Measurements from ENCODE around the gene KCNQ5.

KCNQ5 gene

GRCh38 chr6:72761761-72762160, 139.9 kb downstream of the KCNQ5 start:
- Mint-ChIP-seq H3K9me3 (no peaks in the 10 kb centered on the region), H3K27me3 (no peaks in the 10 kb centered on the region), H3K27ac (no peak overlapping the region), H3K4me3 (no peak overlapping the region), H3K36me3 (ENCODE audit: low read depth) (peaks cover 5% of the 10 kb centered on the region), H3K4me1 (peaks cover 5% of the 10 kb centered on the region)
- DNase-seq: no peak
- no peak for ATAC-seq

GRCh38 chr6:72769459-72770125, 147.7 kb downstream of the KCNQ5 start:
- Mint-ChIP-seq H3K4me1 (peaks cover 5% of the 10 kb centered on the region), H3K36me3 (ENCODE audit: low read depth) (peaks cover 6% of the 10 kb centered on the region), H3K27ac (no peak overlapping the region), H3K4me3 (no peak overlapping the region), H3K27me3 (no peaks in the 10 kb centered on the region), H3K9me3 (no peaks in the 10 kb centered on the region)
- no peak for DNase-seq
- ATAC-seq: no peak

GRCh38 chr6:72770959-72771358, 149.1 kb downstream of the KCNQ5 start:
- H3K4me3 Mint-ChIP-seq: no peak overlapping the region
- ATAC-seq (no peak), DNase-seq (no peak)
- H3K9me3 Mint-ChIP-seq: no peaks in the 10 kb centered on the region
- H3K4me1 Mint-ChIP-seq: peaks cover 5% of the 10 kb centered on the region
- H3K27ac Mint-ChIP-seq: no peak overlapping the region
- no peaks in the 10 kb centered on the region for H3K27me3 Mint-ChIP-seq
- peaks cover 5% of the 10 kb centered on the region for H3K36me3 Mint-ChIP-seq (ENCODE audit: low read depth)

- no peaks in the 10 kb centered on the region for H3K4me1 Mint-ChIP-seq
- peaks cover 4% of the 10 kb centered on the region for H3K36me3 Mint-ChIP-seq (ENCODE audit: low read depth)
- H3K27me3 Mint-ChIP-seq: no peaks in the 10 kb centered on the region
- no peak overlapping the region for H3K27ac Mint-ChIP-seq
- no peak for DNase-seq
- no peak for ATAC-seq
- no peak overlapping the region for H3K4me3 Mint-ChIP-seq
- no peaks in the 10 kb centered on the region for H3K9me3 Mint-ChIP-seq
Observed at GRCh38 chr6:72776456-72776855, 154.6 kb downstream of the KCNQ5 start.

GRCh38 chr6:72781624-72782023, 159.8 kb downstream of the KCNQ5 start:
- Mint-ChIP-seq H3K27ac (no peak overlapping the region), H3K4me1 (no peaks in the 10 kb centered on the region), H3K27me3 (no peaks in the 10 kb centered on the region), H3K9me3 (no peaks in the 10 kb centered on the region), H3K4me3 (no peak overlapping the region), H3K36me3 (ENCODE audit: low read depth) (peaks cover 2% of the 10 kb centered on the region)
- no peak for ATAC-seq
- no peak for DNase-seq

GRCh38 chr6:72783035-72783434, 161.2 kb downstream of the KCNQ5 start:
- DNase-seq: no peak
- no peak for ATAC-seq
- Mint-ChIP-seq H3K9me3 (no peaks in the 10 kb centered on the region), H3K4me3 (no peak overlapping the region), H3K4me1 (peaks cover 3% of the 10 kb centered on the region), H3K27me3 (no peaks in the 10 kb centered on the region), H3K27ac (no peak overlapping the region), H3K36me3 (ENCODE audit: low read depth) (peaks cover 3% of the 10 kb centered on the region)

- Mint-ChIP-seq H3K9me3 (no peaks in the 10 kb centered on the region), H3K36me3 (ENCODE audit: low read depth) (peaks cover 3% of the 10 kb centered on the region), H3K27ac (no peak overlapping the region), H3K4me3 (no peak overlapping the region), H3K27me3 (no peaks in the 10 kb centered on the region), H3K4me1 (peaks cover 4% of the 10 kb centered on the region)
- no peak for DNase-seq
- no peak for ATAC-seq
Observed at GRCh38 chr6:72783666-72784065, 161.8 kb downstream of the KCNQ5 start.

GRCh38 chr6:72784071-72784470, 162.2 kb downstream of the KCNQ5 start:
- no peaks in the 10 kb centered on the region for H3K27me3 Mint-ChIP-seq
- H3K4me3 Mint-ChIP-seq: no peak overlapping the region
- no peak for DNase-seq
- H3K9me3 Mint-ChIP-seq: no peaks in the 10 kb centered on the region
- peaks cover 4% of the 10 kb centered on the region for H3K4me1 Mint-ChIP-seq
- H3K36me3 Mint-ChIP-seq (ENCODE audit: low read depth): peaks cover 3% of the 10 kb centered on the region
- no peak for ATAC-seq
- H3K27ac Mint-ChIP-seq: peak overlapping the region; percentile 3

GRCh38 chr6:72784581-72784980, 162.7 kb downstream of the KCNQ5 start:
- Mint-ChIP-seq H3K27me3 (no peaks in the 10 kb centered on the region), H3K4me1 (peaks cover 4% of the 10 kb centered on the region), H3K4me3 (no peak overlapping the region), H3K27ac (no peak overlapping the region), H3K9me3 (no peaks in the 10 kb centered on the region), H3K36me3 (ENCODE audit: low read depth) (peaks cover 3% of the 10 kb centered on the region)
- DNase-seq (no peak), ATAC-seq (no peak)

- H3K27me3 Mint-ChIP-seq: no peaks in the 10 kb centered on the region
- no peaks in the 10 kb centered on the region for H3K9me3 Mint-ChIP-seq
- peaks cover 16% of the 10 kb centered on the region for H3K36me3 Mint-ChIP-seq (ENCODE audit: low read depth)
- ATAC-seq (no peak), DNase-seq (no peak)
- H3K4me3 Mint-ChIP-seq: no peak overlapping the region
- H3K4me1 Mint-ChIP-seq: peaks cover 4% of the 10 kb centered on the region
- H3K27ac Mint-ChIP-seq: no peak overlapping the region
Observed at GRCh38 chr6:72787391-72788031, 165.6 kb downstream of the KCNQ5 start.

GRCh38 chr6:72788188-72788587, 166.3 kb downstream of the KCNQ5 start:
- Mint-ChIP-seq H3K4me1 (peaks cover 4% of the 10 kb centered on the region), H3K4me3 (no peak overlapping the region), H3K36me3 (ENCODE audit: low read depth) (peaks cover 16% of the 10 kb centered on the region), H3K27me3 (no peaks in the 10 kb centered on the region), H3K9me3 (no peaks in the 10 kb centered on the region), H3K27ac (no peak overlapping the region)
- ATAC-seq: no peak
- DNase-seq: no peak

GRCh38 chr6:72789145-72789544, 167.3 kb downstream of the KCNQ5 start:
- DNase-seq (no peak), ATAC-seq (no peak)
- Mint-ChIP-seq H3K36me3 (ENCODE audit: low read depth) (peaks cover 16% of the 10 kb centered on the region), H3K4me1 (peaks cover 4% of the 10 kb centered on the region), H3K9me3 (no peaks in the 10 kb centered on the region), H3K4me3 (no peak overlapping the region), H3K27ac (no peak overlapping the region), H3K27me3 (no peaks in the 10 kb centered on the region)

GRCh38 chr6:72792692-72793091, 170.8 kb downstream of the KCNQ5 start:
- no peaks in the 10 kb centered on the region for H3K9me3 Mint-ChIP-seq
- DNase-seq (no peak), ATAC-seq (no peak)
- H3K4me1 Mint-ChIP-seq: peaks cover 4% of the 10 kb centered on the region
- H3K27ac Mint-ChIP-seq: no peak overlapping the region
- H3K4me3 Mint-ChIP-seq: no peak overlapping the region
- no peaks in the 10 kb centered on the region for H3K27me3 Mint-ChIP-seq
- H3K36me3 Mint-ChIP-seq (ENCODE audit: low read depth): peaks cover 14% of the 10 kb centered on the region

GRCh38 chr6:72793641-72794395, 172.0 kb downstream of the KCNQ5 start:
- Mint-ChIP-seq H3K36me3 (ENCODE audit: low read depth) (peaks cover 12% of the 10 kb centered on the region), H3K4me3 (no peak overlapping the region), H3K27me3 (no peaks in the 10 kb centered on the region), H3K27ac (no peak overlapping the region), H3K9me3 (no peaks in the 10 kb centered on the region), H3K4me1 (peaks cover 4% of the 10 kb centered on the region)
- DNase-seq (no peak), ATAC-seq (no peak)

- DNase-seq (no peak), ATAC-seq (peak; percentile 59)
- H3K27me3 Mint-ChIP-seq: no peaks in the 10 kb centered on the region
- H3K9me3 Mint-ChIP-seq: peaks cover 4% of the 10 kb centered on the region
- H3K36me3 Mint-ChIP-seq (ENCODE audit: low read depth): peaks cover 3% of the 10 kb centered on the region
- H3K4me1 Mint-ChIP-seq: peaks cover 5% of the 10 kb centered on the region
- no peak overlapping the region for H3K27ac Mint-ChIP-seq
- H3K4me3 Mint-ChIP-seq: no peak overlapping the region
Observed at GRCh38 chr6:72798196-72798595, 176.3 kb downstream of the KCNQ5 start.
